Kidney (tissue), 14 donors: ENCODE data around the gene SNTG2. TPM values are rescaled to one million over a fixed set of nuclear protein-coding genes. Genes with fewer than 3 reads are reported as not detected.
"Not testable (repeated sequence)": the region's sequence is repeated elsewhere in the genome, so short reads cannot be mapped to it uniquely, and the experiment has no call there.

Experiments
- DNase-seq, 5 donors: peaks; one replicate each; pipeline ENCODE4 v3.0.0-alpha.2; 2013 to 2020
- FAIRE-seq: peaks from 2 replicates; lab custom pipeline; 2012; peaks lifted over from hg19 to GRCh38; lab: Jason Lieb, UNC
- H3K27ac ChIP-seq, 2 donors: one replicate each; pipeline ENCODE4 v1.7.0; 2013; ENCODE audit warnings: low read depth in 2 of 2, low read length in 2 of 2, inconsistent platforms in 1 of 2
- H3K27me3 ChIP-seq: one replicate; pipeline ENCODE4 v1.7.1; 2013; ENCODE audit warnings: low read length, inconsistent platforms; ENCODE audit not compliant: control insufficient read depth, insufficient read depth
- H3K36me3 ChIP-seq, 3 donors: one replicate each; pipeline versions ENCODE4 v1.7.0 to v1.7.1; 2013; ENCODE audit warnings: low read length in 3 of 3, control low read depth in 1 of 3, inconsistent platforms in 1 of 3; ENCODE audit not compliant: insufficient read depth in 3 of 3, control insufficient read depth in 2 of 3
- H3K4me1 ChIP-seq, 3 donors: one replicate each; pipeline versions ENCODE4 v1.7.0 to v1.7.1; 2013; ENCODE audit warnings: low read length in 3 of 3, inconsistent platforms in 1 of 3, low read depth in 1 of 3; ENCODE audit not compliant: control insufficient read depth in 2 of 3, insufficient read depth in 2 of 3
- H3K4me3 ChIP-seq, 3 donors: one replicate each; pipeline versions ENCODE4 v1.7.0 to v1.8.1; 2013; ENCODE audit warnings: low read length in 3 of 3, control low read depth in 1 of 3, inconsistent platforms in 1 of 3
- H3K9ac ChIP-seq, 3 donors: one replicate each; pipeline versions ENCODE4 v1.7.0 to v1.7.1; 2013; ENCODE audit warnings: low read length in 3 of 3, control low read depth in 1 of 3, inconsistent platforms in 1 of 3
- H3K9me3 ChIP-seq, 3 donors: one replicate each; pipeline versions ENCODE4 v1.7.0 to v1.7.1; 2013; ENCODE audit warnings: low read length in 3 of 3, control low read depth in 1 of 3, inconsistent platforms in 1 of 3; ENCODE audit not compliant: control insufficient read depth in 2 of 3, insufficient read depth in 1 of 3
- intact Hi-C: fragments of 100-400 bp; cut with DNase I; formaldehyde crosslinking; loops from one replicate; pipeline ENCODE4 v1.11.1; 2022
- polyA plus RNA-seq: library from polyadenylated mRNA; stranded (reverse); fragments of 350-450 nt; fragmentation: Illumina TruSeq; extraction: RNeasy Lipid Tissue Mini Kit (QIAGEN cat#74804); gene quantifications from one replicate; pipeline ENCODE4 v1.2.3, GENCODE V29; 2014; ENCODE audit warnings: low read depth, low replicate concordance; ENCODE audit not compliant: insufficient read depth
- total RNA-seq: library from RNA; stranded (reverse); fragmentation: NEBNext Ultra II Directional; extraction: Animal tissue kit (Norgen Biotek cat#: 25700); gene quantifications from one replicate; pipeline ENCODE4 v1.2.1, GENCODE V29; 2021
- TF ChIP-seq, protein P1 (sequence below): IDR thresholded peaks from 3 replicates; pipeline ENCODE4 v1.5.1; 2012; ENCODE audit warnings: mild to moderate bottlenecking, moderate library complexity, borderline replicate concordance; ENCODE audit not compliant: insufficient read depth; ENCODE audit errors: extremely low read depth
- donor health status: control.
- donor health status: control.
- donor health status: control.
- donor health status: control.
- donor health status: control.
- donor health status: DM: yes; HTN: yes; CAD: no.
- donor health status: Normal renal cell carcinoma (clear cell type).

Gene SNTG2
- total and polyA plus RNA-seq, 2 donors from 2014 or later = 2.2 TPM; not detected in 1

- H3K27ac ChIP-seq = no peak overlapping the region
Measured at GRCh38 chr2:1227274-1227900, 276.7 kb downstream of the SNTG2 start.

GRCh38 chr2:1229596-1229995 is 278.9 kb downstream of the SNTG2 start:
- H3K9ac ChIP-seq, H3K36me3 ChIP-seq, H3K9me3 ChIP-seq, intact Hi-C loops, FAIRE-seq, H3K4me3 ChIP-seq, H3K4me1 ChIP-seq, DNase-seq, H3K27ac ChIP-seq, H3K27me3 ChIP-seq: not testable (repeated sequence)

More at GRCh38 chr2:1227274-1227900, 276.7 kb downstream of the SNTG2 start:
- Histone ChIP-seq H3K4me1 (peaks cover 0 to 2% (median 0%) of the 10 kb centered on the region in 3 donors), H3K9ac (no peak overlapping the region), H3K27me3 (no peaks in the 10 kb centered on the region), H3K9me3 (no peaks in the 10 kb centered on the region), H3K36me3 (no peaks in the 10 kb centered on the region), H3K4me3 (no peak overlapping the region)
- DNase-seq (peak; percentile 69 to 78 (median 72)), FAIRE-seq (no peak)
- intact Hi-C loops = no loop called here
- TF ChIP-seq, protein P1, sequence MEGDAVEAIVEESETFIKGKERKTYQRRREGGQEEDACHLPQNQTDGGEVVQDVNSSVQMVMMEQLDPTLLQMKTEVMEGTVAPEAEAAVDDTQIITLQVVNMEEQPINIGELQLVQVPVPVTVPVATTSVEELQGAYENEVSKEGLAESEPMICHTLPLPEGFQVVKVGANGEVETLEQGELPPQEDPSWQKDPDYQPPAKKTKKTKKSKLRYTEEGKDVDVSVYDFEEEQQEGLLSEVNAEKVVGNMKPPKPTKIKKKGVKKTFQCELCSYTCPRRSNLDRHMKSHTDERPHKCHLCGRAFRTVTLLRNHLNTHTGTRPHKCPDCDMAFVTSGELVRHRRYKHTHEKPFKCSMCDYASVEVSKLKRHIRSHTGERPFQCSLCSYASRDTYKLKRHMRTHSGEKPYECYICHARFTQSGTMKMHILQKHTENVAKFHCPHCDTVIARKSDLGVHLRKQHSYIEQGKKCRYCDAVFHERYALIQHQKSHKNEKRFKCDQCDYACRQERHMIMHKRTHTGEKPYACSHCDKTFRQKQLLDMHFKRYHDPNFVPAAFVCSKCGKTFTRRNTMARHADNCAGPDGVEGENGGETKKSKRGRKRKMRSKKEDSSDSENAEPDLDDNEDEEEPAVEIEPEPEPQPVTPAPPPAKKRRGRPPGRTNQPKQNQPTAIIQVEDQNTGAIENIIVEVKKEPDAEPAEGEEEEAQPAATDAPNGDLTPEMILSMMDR = no peak

- Histone ChIP-seq H3K9me3 (no peaks in the 10 kb centered on the region), H3K27ac (no peak overlapping the region), H3K27me3 (no peaks in the 10 kb centered on the region), H3K9ac (no peak overlapping the region), H3K4me1 (peaks cover 0 to 3% (median 0%) of the 10 kb centered on the region in 3 donors), H3K36me3 (no peaks in the 10 kb centered on the region), H3K4me3 (no peak overlapping the region)
- DNase-seq (no peak), FAIRE-seq (no peak)
- intact Hi-C loops = no loop called here
- TF ChIP-seq, protein P1 = no peak
Measured at GRCh38 chr2:1230155-1230893, 279.7 kb downstream of the SNTG2 start.

DNA sequence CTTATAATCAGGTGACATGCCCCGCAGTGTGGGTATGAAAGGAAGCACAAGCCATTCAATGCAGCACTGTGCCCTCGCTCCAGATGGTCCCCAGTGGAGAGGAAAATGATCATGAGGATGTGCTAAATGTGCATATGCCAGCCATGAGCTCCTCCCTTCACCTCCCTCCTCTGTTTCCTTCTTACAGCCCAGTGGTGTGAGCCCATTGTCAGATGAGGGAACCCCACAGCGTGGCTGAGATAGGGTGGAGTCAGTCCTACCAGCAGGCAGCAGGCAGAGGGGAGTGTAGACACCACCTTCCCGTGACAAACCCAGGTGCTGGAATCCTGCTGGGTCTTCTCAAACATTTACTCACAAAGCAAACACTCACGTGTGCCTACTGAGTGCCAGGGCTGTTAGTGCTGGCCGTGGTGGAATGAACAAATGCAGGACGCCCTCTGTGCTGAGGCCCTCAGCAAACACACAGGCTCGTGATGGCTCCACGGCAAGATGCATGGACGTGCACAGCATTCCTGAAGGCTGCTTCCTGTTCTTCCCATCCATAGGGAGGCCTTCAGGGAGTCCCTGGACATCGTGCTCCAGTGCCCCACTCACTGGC is 280.9 kb downstream of the SNTG2 start:
- no peaks in the 10 kb centered on the region for H3K9me3 ChIP-seq
- FAIRE-seq (no peak), DNase-seq (peak in 1 of 5 donors; percentile 53)
- H3K36me3 ChIP-seq = no peaks in the 10 kb centered on the region
- TF ChIP-seq, protein P1 = no peak
- intact Hi-C loops = no loop called here
- no peak overlapping the region for H3K9ac ChIP-seq
- H3K4me1 ChIP-seq = peaks cover 0 to 3% (median 0%) of the 10 kb centered on the region in 3 donors
- H3K27ac ChIP-seq = no peak overlapping the region
- no peak overlapping the region for H3K4me3 ChIP-seq
- no peaks in the 10 kb centered on the region for H3K27me3 ChIP-seq
